Posterior cingulate gyrus (tissue), 11 donors: ENCODE measurements around the gene SH3GL3.

Experiments
- DNase-seq, 10 donors: peaks; one replicate each; pipeline versions ENCODE4 v3.0.0 to v3.0.0-alpha.2; 2020 to 2021; ENCODE audit warnings: mixed read lengths in 3 of 10
- intact Hi-C: fragments of 100-400 bp; cut with DNase I; formaldehyde crosslinking; loops from one replicate; pipeline ENCODE4 v1.15.1; 2023

The SH3GL3 gene

DNA sequence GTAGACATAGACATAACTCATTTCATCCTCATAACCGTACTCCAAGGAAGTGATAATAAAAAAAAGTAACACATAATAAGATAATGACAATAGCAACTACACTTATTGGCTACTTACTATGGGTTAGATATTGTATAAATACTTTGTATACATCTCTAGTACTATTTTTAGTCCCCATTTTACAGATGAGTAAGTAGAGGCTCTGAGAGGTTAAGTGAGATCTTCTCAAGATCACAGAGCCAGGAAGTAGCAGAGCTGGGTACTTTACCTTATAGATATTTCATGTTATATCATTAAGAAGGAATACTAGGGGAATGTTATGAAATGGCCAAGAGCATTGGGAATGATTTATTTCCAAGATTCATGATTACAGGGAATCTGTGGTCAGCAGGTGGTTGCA, 157.4 kb downstream of the SH3GL3 start:
- no peak for DNase-seq
- intact Hi-C loops = no loop called here

DNA sequence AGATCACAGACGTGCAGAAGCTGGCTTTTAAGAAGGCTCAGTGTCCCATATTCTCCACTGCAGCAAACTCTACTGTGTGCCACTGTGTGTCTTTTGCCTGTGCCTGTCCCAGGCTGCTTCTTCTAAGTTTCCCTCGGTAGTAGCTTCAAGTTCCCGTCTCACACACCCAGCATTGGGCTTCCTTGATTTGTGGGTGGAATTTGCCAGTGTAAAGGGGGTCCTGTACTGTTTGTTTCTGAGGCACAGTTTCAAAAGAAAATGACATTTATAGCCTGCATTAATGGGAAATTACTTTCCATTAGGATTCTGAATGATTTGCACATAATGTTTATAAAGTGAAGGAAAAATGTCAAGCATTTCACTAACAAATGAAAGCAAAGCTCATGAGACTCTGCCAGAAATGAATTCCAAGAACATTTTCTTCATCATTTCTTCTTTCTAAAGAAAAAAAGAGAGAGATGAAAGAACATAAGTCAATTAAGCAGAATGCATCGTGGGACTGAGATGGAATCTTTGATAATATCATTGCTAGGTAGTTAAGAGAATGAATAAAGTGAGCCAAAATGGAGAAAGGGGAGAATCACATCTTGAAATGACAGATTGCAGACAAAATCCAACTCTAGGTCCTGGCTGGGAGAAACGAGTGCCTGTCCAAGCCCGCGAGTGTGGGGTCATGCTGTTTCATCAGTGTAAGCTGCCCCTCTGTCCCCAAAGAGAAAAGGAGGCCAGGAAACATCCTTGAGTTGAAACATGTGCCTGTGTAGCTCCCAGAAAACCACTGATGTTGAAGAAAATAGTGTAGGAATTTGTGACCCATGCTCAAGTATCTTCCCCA, 158.2 kb downstream of the SH3GL3 start:
- DNase-seq = no peak
- intact Hi-C loops = no loop called here

DNA sequence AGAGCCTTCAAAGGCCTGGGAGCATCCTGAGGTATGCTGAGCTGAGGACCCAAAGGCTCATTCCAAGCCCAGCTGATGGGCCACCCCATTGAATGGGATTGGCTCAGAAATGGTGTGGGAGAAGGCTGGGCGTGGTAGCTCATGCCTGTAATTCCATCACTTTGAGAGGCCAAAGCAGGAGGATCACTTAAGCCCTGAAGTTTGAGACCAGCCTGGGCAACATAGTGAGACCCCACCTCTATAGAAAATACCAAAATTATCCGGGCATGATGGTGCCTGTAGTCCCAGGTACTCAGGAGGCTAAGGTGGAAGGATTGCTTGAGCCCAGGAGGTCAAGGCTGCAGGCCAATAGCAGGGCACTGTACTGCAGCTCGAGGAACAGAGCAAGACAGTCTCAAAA, 163.0 kb downstream of the SH3GL3 start:
- intact Hi-C loops = no loop called here
- DNase-seq = no peak

DNA sequence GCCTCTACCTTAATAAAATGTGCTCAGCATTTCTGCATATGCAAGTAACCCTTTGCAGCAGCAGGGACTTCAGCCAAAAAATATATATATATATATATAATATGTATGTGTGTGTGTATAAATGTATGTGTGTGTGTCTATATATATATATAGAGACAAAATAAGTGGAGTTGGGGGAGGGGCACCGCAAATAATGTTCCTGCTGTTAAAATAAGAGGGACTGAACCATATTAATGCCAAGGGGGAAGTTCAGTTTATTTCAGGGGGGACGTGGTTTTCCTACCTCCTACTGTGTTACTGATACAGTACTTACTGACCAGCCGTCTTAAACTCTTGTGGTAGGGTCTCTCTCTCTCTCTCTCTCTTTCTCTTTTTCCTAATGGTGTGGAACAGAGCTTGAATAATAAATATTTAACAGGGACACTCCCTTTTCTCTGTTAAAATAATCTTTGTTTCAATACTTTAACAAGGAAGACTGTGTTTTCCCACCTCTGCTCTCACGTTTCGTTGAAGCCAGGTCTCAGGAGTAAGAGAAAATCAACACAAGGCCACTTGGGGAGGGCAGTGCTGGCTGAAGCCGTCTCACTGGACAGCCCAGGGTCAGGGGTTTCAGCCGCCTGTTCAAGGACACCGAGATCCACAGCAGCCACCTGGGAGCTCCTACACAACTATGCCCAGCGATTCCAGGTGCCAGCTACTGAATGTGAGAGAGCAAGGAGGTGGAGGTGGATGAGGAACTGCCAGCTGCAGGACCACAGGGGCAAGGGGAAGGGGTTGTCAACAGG, 164.0 kb downstream of the SH3GL3 start:
- intact Hi-C loops = no loop called here
- no peak for DNase-seq

DNA sequence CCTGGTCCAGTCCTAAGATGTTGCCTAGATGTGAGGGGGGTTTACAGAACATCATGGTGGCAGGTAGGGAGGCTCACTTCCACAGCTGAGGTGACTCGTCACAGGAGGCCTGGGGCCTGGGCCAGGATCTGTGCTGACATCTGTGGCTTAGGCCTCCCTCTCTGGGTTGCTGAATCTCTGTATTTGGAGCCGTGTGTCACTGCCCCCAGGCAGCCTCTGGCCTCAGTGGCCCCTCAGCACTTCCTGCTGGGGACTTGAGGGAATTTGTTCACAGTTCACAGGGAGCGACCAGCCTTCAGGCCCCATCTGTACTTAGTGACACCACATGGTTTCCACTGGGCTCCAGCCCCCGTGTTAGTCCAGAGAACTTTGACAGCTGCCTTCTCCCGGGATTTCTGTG, 165.1 kb downstream of the SH3GL3 start:
- DNase-seq = no peak
- intact Hi-C loops = no loop called here

DNA sequence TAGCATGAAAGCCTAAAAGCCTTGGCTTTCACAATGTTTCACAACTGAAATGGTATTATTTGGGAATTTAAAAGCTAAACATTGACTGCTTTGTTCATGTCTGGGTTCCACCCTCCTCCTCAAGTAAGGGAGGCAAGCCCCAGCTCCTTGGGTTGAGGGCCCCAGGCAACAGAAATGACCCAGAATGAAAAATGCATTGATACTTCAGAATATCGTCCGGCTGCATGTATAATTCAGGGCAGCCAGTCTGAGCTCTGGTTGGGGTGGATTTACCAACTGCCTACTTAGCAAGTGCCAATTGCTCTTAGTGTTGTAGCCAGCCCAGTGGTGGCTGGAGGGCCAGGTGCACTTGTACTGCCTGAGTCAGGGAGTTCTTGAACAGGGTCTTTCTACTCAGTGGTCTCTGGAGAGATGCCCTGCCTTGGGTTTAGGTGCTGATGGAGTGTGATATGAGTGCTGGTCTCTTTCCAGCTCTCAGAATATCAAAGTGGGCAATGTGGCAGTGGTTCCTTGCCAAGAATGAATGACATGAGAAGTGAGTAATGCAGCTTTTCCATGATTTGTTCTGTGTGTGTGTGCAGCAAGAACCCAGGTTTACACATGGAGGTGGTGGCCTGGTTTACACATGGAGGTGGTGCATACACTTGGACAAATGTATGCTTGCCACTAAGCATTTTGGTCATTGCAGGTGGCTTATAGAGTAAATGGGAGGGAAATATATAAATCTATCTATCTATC, 165.9 kb downstream of the SH3GL3 start:
- intact Hi-C loops = no loop called here
- no peak for DNase-seq

DNA sequence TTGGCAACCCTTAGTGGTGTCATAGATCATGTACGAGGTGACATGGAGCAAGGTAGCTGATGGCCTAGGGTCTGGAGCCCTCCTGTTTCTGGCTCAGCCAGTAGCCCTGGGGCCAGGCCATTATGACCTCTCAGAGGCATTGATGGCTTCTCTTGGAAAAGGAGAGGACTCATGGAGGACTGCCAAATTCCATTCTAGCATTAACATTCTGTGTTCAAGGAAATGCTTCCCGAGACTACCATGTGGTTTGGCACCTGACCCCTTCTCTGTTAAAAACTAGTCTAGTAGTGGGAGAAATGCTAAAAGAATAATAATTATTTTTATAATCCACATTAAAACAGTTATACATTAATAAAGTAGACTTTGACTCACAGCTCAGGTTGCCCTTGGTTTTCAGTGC, 166.6 kb downstream of the SH3GL3 start:
- DNase-seq = no peak
- intact Hi-C loops = no loop called here

DNA sequence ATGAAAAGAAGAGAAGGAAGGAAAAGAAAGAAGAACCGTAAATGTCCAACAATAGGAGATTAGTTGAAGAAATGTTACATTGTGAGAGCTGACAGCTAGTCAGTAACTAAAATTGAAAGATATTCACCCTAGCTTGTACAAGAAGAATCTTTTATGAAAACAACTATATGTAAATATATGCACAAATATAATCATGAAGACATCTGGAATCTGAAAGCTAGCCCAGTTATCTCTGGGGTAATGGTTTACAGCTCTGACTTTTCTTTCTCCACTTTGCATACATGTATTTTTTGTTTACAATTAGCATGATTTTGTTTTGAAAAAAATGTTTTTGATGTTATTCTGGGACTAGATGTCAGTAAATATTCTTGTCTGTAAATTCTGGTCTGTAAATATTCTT, 169.7 kb downstream of the SH3GL3 start:
- no peak for DNase-seq
- intact Hi-C loops = no loop called here

DNA sequence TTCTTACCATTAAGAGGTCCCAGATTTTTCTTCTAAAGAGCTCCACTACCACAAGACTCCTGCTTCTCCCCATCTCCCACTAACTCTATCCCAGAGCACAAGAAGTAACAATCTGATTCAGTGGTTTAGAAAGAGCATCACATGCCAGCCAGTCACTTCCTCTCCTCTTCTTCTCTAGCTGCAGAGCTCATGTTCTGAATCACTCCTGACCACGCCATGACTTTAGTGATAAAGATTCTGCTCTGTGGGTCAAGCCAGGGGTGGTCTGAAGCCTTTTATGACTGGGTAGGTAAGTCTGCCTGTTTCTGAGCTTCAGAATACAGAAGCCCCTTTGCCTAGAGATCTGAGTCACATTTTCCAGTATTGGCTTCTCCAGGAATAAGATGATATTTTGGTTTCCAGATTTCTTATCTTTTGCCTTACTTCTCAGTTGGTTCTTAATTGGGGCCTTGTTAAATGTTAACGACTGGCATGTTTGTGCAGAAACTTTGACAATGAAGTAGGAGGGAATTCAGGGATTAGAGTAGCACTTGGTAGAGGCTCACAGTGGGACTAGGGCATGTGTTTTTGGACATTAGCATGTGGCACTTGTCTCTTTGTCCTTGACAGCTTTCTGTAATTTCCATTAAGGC, 179.1 kb downstream of the SH3GL3 start:
- no peak for DNase-seq
- intact Hi-C loops = no loop called here

DNA sequence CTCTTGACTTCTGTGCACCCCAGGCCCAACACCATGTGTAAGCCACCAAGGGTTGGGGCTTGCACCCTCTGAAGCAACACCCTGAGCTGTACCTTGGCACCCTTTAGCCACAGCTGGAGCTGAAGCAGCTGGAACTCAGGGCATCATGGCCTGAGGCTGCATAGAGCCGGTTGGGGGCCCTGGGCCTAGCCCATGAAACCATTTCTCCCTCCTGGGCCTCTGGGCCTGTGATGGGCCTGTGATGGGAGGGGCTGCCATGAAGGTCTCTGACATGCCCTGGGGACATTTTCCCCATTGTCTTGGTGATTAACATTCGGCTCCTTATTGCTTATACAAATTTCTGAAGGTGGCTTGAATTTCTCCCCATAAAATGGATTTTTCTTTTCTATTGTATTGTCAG, 184.4 kb downstream of the SH3GL3 start:
- intact Hi-C loops = no loop called here
- DNase-seq = no peak

DNA sequence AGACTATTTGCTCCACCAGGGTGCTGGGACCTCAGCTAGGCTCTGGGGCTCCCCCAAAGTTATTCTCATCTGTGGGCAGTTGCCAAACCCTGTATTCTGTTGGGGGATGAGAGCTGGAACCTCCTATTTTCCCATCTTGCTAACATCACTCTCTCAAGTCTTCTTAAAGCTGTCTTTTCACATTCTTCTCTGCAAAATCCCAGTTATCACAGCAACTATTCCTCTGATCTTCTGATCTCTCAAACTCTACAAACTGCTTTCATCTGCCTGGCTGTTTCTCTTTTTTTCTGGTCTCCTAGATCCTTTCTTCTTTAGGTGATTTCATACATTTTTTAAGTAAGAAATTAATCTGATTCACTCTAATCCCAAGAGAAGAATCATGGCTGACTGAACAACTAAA, 196.1 kb downstream of the SH3GL3 start:
- intact Hi-C loops = no loop called here

DNA sequence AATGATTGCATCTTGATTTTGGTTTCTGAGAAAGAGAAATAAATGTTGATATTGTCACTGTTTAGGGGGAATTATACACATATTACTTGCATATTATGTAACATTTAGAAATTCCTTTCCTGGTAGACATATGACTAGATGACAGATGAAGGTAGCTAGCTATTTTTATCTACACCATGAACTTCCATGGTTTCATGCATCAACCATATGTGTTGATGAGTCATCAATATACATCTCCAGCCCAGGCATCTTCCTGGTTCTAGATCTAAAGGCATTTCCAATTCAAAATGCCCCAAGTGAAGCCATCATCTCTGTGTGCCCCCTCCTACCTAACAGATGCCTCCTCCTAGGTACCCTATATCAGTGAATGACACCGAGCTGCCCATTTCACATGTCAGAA, 197.3 kb downstream of the SH3GL3 start:
- intact Hi-C loops = no loop called here
- DNase-seq = no peak

More for the DNA sequence above, 196.1 kb downstream of the SH3GL3 start:
- no peak for DNase-seq

DNA sequence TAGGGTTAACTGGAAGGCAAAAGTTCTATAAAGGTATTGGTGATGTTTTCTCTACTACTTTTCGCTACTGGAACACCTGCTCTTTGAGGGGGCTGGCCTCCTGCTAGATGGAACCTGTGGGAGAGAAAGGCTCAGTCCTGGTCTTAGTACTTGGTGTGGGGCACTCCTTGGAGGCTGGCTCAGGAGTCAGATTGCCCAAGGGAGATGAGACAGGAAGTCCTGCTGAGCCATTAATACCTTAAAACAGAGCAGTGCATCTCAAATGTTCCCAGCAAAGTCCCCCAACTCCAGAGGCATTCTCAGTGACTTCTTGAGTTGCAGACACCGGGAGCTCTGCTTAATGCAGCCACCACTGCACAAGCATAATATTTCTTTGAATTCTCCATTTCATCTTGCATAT, 203.7 kb downstream of the SH3GL3 start:
- intact Hi-C loops = no loop called here

DNA sequence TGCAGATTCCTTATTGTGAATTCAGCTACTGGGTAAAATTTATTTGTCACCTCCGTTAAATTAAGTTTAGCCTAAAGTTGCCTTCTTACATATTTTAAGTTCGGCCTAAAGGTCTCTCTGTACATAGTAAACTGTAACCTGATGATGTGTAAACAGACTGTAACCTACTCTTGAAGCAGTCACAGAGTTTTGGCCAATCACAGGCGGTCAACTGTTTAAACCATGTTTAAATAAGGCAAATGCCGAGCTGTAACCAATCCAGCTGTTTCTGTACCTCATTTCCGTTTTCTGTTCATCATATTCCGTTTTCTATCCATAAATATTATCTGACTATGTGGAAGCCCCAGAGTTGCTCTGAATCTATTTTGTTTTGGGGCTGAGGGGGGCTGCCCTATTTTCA, 204.4 kb downstream of the SH3GL3 start:
- intact Hi-C loops = no loop called here
- no peak for DNase-seq

More for the DNA sequence above, 203.7 kb downstream of the SH3GL3 start:
- DNase-seq = no peak

DNA sequence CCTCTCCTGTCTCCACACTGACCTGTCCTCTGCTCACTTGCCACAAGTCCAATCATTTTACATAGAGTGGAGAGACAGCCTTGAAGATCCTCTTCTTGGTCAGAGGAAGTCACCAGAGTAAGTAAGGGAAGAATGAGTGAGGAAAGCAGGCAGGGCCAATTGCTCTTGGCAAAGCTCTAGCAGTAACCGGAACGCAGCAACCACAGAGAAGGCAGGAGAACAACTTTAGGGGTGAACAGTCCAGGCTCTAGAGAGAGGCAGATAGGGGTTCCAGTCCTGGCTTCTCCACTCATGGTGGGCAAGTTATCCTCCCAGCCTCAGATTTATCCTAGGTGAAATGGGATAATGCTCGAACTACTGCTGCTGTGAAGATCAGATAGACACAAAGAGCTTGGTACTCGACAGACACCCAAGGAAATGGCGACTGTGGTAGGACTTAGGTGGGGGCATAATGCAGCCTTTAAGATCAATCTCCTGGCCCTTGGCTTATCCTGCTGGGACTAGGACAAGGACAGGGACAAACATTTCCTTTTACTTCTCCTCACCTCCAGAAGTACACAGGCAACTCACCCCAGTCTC, 205.6 kb downstream of the SH3GL3 start:
- DNase-seq = peak in 1 of 10 donors; percentile 42
- intact Hi-C loops = no loop called here

DNA sequence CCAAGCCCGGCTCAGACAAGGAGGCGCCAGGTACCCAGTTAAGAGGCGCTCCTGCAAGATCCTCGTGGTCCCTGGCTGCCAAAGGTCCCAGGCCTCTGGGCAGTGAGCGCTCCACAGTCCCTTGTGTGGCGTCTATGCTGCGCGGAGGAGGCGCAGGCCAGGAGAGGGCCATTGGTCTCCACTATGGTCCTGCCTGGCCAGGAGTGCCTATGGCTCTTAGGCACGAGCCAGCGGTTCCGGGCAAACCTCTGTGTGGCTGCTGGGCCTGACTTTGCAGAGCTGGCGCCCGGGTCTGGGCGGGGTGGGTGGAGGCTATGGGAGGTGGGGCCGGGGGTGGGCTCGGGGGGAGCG, 206.1 kb downstream of the SH3GL3 start:
- no peak for DNase-seq
- intact Hi-C loops = no loop called here

DNA sequence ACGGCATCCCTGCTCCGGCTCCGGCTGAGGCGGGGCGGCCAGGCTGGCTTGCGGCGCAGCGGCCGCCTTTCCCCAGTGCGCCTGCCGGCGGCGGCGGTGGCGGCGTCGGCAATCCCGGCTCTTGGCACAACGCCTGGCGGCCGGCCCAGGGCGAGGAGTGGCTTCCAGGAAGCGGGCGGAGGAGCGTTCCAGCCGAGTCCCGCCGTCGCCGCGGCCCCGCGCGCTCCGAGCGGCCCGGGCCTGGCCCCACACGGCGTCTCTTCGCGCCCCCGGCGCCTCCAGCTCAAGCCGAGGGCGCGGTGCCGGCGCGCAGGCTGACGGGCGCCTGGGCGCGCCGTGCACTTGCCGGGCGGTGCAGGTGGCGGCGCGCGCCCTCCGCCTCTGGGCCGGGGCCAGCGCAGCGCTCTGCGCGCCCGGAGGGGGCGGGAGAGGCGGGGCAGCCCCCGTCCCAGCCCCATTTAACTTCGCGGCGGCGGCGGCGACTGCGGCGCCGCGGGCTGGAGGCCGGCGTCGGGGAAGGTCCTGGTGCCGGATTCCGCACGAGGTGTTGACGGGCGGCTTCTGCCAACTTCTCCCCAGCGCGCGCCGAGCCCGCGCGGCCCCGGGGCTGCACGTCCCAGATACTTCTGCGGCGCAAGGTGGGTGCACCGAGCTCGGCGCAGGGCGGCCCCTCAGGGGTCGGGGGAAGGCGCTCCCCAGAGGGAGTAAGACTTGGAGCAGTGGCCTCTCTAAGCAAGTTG, 206.7 kb downstream of the SH3GL3 start, which contains the start of gene ADAMTSL3:
Gene ADAMTSL3, plus strand, starts transcription at position 485 of the 740 bp plus-strand sequence. CDS start 1,639 bp downstream, outside the sequence.
- intact Hi-C loops = no loop called here
- DNase-seq = peak; percentile 43 to 94 (median 62)

DNA sequence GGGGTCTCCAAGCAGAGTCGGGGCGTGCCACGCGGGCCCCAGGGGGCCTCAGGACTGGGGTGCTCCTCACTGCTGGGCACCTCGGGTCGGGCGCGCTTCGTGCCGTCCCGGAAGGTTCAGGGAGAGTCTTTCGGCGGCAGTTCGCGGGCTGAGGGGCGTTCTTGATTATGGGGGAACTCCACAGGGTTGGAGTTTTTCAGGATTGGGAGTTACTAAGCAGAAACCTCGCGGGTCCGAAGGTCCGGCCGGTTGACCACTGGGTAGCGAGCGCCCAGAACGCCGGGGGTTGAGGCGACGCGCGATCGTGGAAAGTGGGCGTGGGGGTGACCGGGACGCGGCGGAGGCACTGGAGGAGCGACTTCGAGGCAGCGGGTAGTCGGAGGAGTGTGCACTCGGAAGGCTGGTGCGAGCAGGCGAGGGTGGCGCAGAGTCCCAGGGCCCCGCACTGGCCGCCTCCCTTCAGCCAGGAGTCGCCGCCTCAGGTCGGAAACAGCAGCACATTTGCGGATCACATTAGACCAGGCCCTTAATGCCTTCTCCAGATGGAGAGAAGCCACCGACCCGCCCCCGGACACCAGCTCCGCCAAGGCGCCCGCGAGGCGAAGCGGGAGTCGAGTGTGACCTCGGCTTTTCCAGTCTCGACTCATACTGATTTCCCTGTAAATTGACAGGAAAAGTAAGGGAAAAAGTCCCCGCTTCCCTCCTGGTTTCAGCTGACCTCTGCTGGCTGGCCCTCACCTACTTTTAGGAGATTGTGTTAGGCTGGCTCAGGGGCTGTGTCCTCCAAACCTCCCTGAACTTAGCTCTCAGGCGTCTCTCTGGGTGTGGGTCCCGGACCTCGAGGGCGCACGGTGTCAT, 207.5 kb downstream of the SH3GL3 start:
- intact Hi-C loops = no loop called here

DNA sequence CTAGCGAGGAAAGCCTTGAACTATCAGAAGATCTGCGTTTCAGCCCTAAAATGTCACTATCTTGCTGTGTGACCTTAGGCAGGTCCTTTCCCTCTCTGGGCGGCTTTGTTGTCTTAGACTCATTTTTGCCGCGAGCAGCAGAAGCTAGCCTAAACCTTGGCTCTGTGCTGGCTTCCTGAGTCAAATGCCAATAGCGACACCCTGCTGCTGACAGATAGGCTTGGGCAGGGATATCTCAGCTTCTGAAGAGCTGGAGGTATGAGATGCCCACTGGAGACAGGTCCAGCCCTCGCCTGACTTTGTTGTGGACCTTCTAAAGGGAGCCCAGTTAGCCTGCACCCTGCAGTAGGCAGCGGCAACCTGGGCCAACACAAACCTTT, 208.1 kb downstream of the SH3GL3 start:
- DNase-seq = peak in 1 of 10 donors; percentile 41
- intact Hi-C loops = no loop called here

More for the DNA sequence above, 207.5 kb downstream of the SH3GL3 start:
- peak in 3 of 10 donors; percentile 15 to 83 (median 82) for DNase-seq
